Skeletal muscle cell (primary cell): ENCODE results near the gene BCLAF1.

ENCODE experiments used
- DNase-seq: peaks from one replicate; pipeline ENCODE4 v3.0.0-alpha.2; 2010; ENCODE audit warnings: low read depth
- H3K4me3 ChIP-seq: 2 replicates; pipeline ENCODE4 v1.5.1; 2011; ENCODE audit warnings: low read depth, mild to moderate bottlenecking, control low read depth, low read length, moderate library complexity

BCLAF1 gene

DNA sequence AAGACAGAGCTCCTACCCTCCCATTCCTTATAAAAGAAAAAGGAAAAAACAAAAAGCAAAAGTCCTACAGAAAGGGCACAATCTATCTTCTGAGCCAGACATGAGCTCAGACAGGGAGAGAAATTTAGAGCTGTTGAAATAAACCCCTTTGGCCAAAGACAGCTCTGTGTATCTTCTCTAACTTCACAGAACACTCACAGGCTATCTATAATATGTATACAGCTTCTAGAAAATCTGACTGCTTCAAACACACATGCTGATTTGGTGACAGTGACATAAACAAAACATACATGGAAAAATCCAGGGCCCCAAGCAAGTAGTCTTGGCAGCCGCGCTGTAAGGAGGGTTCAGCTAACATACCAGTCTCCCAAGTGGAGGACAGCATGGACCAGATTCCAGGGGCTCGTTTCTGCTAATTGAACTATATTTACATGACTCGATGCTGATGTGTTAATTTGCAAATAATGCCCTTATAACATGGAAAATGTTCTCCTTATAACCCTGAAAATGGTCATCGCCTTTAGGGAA is 76.6 kb downstream of the BCLAF1 start:
- H3K4me3 ChIP-seq = no peak overlapping the region
- no peak for DNase-seq

DNA sequence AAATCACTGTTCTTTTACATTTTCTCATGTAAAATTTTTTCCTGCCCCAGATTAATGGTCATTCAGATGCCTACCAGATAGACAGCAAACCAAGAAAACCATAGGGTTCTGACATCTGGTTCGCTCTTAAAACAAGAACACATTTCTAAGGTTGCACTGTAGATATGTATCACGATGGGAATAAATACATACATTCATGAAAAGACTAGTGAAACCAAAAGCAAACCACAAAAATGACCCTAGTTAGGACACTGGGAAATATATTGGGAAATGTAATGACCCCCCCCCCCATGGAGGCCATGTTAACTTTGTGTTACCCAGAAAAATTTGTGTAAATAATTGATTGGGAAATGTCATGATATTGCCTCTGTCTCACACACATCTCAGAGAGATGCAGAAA is 77.0 kb downstream of the BCLAF1 start:
- DNase-seq = no peak
- H3K4me3 ChIP-seq = no peak overlapping the region

DNA sequence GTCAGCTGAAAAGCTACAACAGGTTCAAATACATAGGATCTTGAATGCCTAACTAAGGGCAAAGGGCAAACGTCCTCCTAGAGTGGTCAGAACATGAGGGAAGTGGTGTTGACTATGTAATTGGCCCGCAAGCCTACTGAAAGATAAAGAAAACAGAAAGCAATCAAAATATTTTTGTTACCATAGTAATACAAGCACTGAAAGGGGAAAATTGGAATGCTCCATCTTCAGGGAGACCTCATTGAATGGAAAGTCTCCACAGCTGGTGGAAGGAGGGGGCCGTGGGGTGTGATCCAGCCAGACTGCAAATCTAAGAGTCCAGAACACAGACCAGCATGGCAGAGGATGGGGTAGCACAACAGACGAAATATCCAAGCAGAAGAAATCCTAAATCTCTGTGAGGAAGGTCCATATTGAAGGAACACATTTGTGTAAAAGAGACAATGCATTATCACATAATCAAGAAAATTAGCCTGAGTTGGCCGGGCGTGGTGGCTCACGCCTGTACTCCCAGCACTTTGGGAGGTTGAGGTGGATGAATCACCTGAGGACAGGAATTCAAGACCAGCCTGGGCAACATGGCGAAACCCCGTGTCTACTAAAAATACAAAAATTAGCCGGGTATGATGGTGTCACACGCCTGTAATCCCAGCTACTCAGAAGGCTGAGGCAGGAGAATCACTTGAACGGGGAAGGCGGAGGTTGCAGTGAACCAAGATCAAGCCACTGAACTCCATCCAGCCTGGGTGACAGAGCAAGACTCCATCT is 79.1 kb downstream of the BCLAF1 start:
- H3K4me3 ChIP-seq = no peak overlapping the region
- DNase-seq = no peak

DNA sequence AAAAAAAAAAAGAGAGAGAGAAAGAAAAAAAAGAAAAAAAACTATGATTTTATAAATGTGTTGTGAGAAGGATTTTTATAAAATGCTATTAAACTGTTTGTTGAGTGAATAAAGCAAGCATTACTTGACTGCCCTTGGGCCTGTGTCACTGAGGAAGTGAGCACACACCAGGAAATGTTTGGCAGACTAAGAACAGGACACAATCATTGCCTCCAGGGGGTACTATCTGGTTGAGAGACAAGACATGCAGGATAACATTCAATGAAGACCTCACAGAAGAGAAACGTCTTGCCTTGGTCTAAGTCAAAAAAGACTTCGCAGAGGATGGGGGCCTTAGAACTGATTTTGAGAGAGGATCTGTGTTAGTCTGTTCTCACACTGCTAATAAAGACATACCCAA is 80.2 kb downstream of the BCLAF1 start:
- DNase-seq = no peak
- no peak overlapping the region for H3K4me3 ChIP-seq

DNA sequence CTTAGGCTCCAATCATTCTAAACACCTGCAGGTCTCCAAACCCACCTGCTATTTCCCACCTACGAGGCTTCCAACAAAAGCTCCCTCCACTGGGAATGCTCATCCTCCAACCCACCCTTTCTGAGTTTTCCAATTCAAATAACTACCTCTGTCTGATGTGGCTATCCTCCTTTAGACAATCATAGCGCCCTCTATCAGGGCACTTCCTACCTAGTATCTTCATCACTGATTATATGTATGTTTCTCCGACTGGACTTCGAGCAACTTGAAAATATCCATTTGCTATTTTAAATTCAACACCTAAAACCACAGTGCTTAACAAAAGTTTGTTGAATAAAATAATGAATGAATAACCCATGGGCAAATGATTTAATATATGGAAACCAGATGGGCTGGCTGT is 80.9 kb downstream of the BCLAF1 start:
- H3K4me3 ChIP-seq = no peak overlapping the region
- no peak for DNase-seq
